Fibroblast of the aortic adventitia (primary cell): ENCODE measurements around the gene PSME3. TPM values are rescaled to one million over a fixed set of nuclear protein-coding genes. Genes with fewer than 3 reads are reported as not detected.
"Not testable (repeated sequence)": the region's sequence is repeated elsewhere in the genome, so short reads cannot be mapped to it uniquely, and the experiment has no call there.

Source experiments
- DNase-seq: peaks from one replicate; pipeline ENCODE4 v3.0.0-alpha.2; 2010; ENCODE audit warnings: low read depth
- H3K4me3 ChIP-seq: 2 replicates; pipeline ENCODE4 v1.5.1; 2011; ENCODE audit warnings: low read depth, mild to moderate bottlenecking, control low read depth, low read length, moderate library complexity
- total RNA-seq: library from RNA; depleted of rRNA; stranded (reverse); fragments of >200 nt; gene quantifications from 2 replicates; pipeline ENCODE4 v1.2.3, GENCODE V29; 2012; ENCODE audit warnings: low replicate concordance
- TF ChIP-seq, protein P1 (sequence below): IDR thresholded peaks from 2 replicates; pipeline ENCODE4 v1.5.1; 2011; ENCODE audit warnings: mild to moderate bottlenecking, low read length, control low read depth, inconsistent platforms; ENCODE audit not compliant: insufficient read depth

Gene PSME3
- total RNA-seq, 1 donor: 101 TPM

DNA sequence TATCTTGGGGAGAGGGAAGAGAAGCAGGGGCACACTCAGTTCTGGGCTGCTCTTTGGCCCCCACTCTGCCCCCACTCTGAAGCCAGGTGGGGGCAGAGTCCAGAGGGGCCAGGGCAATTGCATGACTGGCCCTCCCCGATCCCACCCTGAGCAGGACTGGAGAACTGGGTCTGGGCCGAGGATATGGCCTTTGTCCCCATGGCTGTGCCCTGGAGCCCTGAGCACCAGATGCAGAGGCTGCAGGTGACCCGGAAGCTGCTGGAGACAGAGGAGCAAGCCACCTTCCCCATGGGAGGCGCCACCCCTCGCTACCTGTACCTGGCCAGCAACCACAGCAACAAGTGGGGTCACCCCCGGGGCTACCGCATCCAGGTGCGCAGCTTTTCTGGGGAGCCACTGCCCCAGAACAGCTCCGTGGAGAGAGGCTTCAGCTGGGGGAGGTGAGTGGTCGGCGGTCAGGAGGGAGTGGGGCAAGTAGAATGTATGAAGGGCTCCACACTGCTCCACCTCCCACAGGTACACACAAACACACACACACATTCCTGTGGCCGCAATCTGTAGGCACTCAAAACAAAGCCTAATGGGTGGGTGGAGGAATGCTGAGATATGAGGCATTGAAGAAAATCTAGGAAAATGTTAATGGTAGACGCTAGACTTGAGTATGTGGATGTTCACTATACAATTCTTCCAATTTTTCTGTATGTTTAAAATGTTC, 39.2 kb downstream of the PSME3 start:
- H3K4me3 ChIP-seq: no peak overlapping the region
- DNase-seq: no peak
- TF ChIP-seq, protein P1, sequence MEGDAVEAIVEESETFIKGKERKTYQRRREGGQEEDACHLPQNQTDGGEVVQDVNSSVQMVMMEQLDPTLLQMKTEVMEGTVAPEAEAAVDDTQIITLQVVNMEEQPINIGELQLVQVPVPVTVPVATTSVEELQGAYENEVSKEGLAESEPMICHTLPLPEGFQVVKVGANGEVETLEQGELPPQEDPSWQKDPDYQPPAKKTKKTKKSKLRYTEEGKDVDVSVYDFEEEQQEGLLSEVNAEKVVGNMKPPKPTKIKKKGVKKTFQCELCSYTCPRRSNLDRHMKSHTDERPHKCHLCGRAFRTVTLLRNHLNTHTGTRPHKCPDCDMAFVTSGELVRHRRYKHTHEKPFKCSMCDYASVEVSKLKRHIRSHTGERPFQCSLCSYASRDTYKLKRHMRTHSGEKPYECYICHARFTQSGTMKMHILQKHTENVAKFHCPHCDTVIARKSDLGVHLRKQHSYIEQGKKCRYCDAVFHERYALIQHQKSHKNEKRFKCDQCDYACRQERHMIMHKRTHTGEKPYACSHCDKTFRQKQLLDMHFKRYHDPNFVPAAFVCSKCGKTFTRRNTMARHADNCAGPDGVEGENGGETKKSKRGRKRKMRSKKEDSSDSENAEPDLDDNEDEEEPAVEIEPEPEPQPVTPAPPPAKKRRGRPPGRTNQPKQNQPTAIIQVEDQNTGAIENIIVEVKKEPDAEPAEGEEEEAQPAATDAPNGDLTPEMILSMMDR: no peak

DNA sequence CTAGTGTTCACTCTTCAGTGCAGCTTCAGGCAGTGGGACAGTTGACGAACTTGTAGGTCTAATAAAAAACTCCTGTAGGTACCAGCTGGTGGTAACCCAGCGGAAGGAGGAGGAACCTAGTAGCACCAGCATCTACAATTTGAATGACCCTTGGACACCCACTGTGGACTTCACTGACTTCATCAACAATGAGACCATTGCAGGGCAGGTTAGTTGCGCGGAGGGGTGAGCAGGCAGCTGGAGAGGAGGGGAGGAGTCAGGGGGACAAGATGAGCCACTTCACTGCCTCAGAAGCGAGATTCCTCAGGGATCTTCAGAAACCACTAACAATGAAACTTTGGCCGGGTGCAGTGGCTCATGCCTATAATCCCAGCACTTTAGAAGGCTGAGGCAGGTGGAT, 40.1 kb downstream of the PSME3 start:
- no peak for DNase-seq
- no peak overlapping the region for H3K4me3 ChIP-seq
- TF ChIP-seq, protein P1: no peak

DNA sequence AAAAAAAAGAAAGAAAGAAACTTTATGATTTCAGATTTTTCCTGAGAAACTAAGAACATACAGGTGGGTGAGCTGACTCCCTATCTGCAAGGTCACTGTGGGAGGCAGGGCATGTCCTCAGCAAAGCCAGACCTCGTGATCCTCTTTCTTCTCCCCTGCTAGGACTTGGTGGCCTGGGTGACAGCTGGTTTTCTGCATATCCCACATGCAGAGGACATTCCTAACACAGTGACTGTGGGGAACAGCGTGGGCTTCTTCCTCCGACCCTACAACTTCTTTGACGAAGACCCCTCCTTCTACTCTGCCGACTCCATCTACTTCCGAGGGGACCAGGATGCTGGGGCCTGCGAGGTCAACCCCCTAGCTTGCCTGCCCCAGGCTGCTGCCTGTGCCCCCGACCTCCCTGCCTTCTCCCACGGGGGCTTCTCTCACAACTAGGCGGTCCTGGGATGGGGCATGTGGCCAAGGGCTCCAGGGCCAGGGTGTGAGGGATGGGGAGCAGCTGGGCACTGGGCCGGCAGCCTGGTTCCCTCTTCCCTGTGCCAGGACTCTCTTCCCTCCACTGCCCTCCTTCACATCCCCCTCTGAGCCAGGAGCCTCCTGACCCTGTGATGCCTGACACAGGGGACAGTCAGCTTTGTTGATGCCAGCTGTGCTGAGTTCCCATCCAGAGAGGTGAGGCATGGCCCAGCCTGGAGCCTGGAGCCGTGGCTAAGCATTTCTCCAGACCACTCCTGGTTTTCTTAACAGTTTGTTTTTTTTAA, 40.9 kb downstream of the PSME3 start:
- not testable (repeated sequence) for DNase-seq, H3K4me3 ChIP-seq

DNA sequence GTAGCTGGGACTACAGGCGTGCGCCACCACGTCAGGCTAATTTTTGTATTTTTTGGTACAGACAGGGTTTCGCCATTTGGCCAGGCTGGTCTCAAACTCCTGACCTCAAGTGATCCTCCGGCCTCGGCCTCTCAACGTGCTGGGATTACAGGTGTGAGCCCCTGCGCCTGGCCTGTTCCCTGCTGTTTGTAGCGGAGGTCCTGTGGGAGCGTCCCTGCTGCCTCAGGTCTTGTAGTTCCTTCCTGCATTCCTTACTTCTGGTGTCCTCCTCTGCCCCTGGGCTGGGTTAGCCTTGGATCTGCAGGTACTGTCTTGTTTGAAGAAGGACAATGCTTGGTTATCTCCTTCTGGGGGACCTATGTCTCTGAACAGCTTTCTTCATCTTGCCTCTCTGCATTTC, 43.8 kb downstream of the PSME3 start:
- DNase-seq: no peak
- TF ChIP-seq, protein P1: no peak
- H3K4me3 ChIP-seq: no peak overlapping the region

DNA sequence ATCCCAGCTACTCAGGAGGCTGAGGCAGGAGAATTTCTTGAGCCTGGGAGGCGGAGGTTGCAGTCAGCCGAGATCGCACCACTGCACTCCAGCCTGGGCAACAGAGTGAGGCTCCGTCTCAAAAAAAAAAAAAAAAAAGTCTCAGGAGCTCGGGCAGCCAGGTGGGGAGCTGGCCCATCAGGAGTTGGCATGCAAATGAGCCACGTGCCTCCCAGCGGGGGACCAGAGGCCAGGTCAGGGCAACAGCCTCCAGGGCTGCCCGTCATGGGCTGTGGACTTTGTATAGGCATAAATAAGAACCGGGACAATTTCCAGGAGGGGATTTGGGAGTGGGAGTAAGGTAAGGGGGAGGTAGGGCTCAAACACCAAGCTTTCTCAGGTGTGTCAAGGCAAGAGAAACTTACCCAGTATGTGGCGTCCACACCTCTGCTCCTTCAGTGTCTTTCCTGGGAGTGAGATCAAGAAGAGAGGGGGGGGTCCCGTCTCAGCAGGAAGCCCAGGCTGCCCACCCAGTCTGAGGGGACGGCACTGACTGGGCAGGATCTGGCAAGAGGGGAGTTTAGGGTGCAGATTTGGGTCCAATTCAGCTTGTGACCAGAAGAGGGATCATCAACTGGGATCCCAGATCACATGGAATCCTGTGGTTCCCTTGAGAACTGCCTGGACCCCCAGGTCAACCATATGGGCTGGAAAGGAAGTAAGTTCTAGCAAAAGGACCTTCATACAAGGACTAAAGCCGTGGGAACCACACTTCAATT, 45.1 kb downstream of the PSME3 start:
- no peak overlapping the region for H3K4me3 ChIP-seq
- no peak for DNase-seq
- TF ChIP-seq, protein P1: no peak

DNA sequence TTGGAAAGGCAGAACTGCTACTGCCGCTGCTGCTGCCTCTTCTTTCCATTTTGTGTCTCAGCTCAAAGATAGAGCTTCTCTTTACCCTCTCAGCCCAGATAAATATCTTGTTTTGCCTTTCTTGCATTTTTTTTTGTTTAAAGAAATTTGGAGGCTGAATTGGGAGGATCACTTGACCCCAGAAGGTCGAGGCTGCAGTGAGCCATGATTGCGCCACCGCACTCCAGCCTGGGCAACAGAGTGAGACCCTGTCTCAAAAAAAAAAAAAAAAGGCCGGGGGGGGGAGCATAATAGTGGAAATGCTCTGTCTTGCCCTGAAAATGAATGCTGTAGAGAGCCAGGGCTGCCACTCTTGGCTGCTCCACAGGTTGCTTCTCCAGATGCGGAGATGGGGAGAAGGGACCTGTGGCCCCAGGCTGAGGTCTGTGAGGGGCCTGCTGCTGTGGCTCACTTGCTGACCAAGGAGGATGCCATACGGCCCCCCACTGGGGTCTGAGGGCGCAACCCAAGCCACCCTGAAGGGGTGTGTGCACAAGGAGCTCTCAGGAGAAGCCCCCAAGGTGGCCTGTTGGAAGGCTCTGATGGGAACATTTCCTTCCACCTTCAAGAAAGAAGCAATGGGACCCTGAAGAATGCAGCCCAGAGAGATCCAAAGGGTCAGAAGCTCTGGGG, 45.9 kb downstream of the PSME3 start:
- no peak for DNase-seq
- H3K4me3 ChIP-seq: no peak overlapping the region
- TF ChIP-seq, protein P1: no peak

DNA sequence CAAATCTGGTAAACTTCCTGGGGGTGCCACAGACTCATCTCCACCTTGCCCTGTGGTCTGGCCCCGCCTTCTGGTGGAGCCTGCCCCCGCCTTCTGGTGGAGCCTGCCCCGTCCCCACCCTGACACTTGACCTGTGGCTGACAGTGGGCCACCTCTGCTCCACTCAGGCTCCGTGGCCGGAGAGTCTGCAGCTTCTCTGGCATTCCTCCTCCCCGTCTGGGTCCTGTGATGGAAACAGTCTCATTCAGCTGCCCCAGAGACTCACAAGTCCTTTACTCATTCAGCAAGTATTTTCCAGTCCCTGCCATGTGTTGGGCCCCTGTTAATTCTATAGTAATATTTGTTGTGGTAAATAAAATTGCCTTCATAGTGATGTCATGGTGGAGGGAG, 46.4 kb downstream of the PSME3 start:
- TF ChIP-seq, protein P1: no peak
- DNase-seq: no peak
- H3K4me3 ChIP-seq: no peak overlapping the region
